GM19468 (cell line): Measurements from ENCODE around the gene KCNS1.
"Not testable (repeated sequence)": the region's sequence is repeated elsewhere in the genome, so short reads cannot be mapped to it uniquely, and the experiment has no call there.

Experiments used
- ATAC-seq: cut with Tn5 transposase; IDR thresholded peaks from one replicate; pipeline ENCODE4 v1.9.1; 2021; ENCODE audit warnings: mild to moderate bottlenecking, moderate library complexity, moderate number of reproducible peaks; ENCODE audit not compliant: unreplicated experiment; ENCODE audit errors: extremely low read depth

Gene KCNS1, protein sequence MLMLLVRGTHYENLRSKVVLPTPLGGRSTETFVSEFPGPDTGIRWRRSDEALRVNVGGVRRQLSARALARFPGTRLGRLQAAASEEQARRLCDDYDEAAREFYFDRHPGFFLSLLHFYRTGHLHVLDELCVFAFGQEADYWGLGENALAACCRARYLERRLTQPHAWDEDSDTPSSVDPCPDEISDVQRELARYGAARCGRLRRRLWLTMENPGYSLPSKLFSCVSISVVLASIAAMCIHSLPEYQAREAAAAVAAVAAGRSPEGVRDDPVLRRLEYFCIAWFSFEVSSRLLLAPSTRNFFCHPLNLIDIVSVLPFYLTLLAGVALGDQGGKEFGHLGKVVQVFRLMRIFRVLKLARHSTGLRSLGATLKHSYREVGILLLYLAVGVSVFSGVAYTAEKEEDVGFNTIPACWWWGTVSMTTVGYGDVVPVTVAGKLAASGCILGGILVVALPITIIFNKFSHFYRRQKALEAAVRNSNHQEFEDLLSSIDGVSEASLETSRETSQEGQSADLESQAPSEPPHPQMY

DNA sequence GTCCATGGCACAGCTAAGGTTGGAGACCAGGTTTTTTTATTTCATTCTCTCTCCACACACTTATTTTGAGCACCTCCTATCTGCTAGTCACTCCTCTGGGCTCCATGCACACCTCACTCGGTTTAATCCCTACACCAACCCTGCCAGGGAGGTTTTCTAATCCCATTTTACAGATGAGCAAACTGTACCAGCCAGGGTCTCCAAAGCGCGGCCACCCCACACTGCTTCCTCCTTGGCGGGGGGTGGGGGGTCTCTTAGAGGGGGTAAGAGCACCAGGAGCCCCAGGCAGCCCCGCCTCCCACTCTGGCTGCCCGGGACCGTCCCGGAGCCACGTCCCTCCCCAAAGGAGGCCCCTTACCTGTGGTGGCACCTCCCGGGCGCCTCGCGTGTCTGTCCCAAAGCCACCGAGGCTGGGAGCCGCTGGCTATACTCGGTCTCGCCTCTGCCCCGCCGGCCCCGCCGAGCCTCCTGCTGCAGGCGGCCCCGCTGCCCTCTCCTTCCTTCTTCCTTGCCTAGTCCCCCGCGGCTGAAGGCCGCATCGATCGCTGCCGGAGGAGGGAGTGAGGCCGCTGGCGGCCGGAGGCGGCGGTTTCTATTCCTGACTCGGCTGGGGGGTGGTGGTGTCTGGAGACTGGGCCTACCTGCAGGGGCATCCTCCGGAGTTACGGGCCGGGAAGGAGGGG lies at the start of gene KCNS1:
Gene KCNS1 (minus strand): TSS at position 565 of the 683 bp plus-strand sequence. CDS start 1,891 bp downstream, outside the sequence.
- no peak for ATAC-seq

DNA sequence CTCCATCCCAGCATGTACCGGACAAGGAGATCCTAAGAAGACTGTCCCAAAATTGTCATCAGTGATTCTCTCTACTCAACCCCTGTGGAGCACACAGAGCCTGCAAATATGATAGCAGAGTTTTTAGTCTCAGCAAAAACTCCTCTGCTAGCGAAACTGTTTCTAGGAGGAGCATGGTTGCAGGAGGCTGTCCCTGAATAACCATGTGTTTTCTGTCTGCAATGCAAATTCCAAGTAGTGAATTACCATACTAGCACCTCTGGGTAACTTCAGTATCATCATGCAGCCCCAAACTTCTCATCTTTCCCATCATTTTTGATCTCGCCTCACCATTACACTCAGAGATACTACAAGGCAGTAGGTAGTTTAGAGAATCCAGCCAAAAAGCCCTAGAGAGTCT lies 48.1 kb upstream of the KCNS1 start:
- no peak for ATAC-seq

DNA sequence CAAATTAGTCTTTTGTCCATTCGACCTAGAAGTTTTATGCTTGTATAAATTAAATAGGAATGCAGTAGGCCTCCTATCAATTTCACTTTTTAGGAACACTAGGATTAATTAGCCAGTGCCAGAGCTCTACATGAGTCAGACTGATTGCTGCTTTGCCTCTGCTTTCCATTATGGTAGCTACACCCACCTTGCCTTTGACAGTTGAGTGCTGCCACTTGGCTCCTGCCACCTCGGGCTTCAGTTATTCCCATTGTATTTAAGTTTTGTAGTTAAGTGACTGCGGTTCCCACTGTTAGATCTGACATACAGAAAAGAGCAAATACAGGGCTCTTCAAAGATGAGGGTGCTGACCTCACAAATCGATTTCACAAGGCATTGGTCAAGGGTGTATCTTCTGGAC lies 39.9 kb upstream of the KCNS1 start:
- ATAC-seq: no peak

DNA sequence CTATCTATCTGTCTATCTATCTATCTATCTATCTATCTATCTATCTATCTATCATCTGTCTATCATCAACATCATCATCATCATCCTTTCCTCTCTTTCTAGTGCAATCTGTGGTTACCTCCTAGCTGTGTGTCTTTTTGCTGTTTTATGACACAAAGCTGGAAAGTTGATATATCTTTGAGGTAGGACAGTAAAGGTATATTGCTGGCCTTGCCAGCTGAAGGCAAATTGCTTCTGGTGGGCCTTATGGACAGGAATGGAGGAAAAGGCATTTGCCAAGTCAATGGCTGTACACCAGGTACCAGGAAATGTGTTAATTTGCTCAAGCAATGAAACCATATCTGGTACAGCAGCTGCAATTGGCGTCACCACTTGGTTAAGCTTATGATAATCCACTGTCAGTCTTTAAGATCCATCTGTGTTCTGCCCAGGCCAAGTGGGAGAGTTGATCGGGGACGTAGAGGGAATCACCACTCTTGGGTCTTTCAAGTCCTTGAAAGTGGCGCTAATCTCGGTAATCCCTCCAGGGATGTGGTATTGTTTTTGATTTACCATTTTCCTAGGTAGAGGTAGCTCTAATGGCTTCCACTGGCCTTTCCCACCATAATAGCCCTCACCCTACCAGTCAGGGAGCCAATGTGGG lies 38.9 kb upstream of the KCNS1 start:
- ATAC-seq: not testable (repeated sequence)

DNA sequence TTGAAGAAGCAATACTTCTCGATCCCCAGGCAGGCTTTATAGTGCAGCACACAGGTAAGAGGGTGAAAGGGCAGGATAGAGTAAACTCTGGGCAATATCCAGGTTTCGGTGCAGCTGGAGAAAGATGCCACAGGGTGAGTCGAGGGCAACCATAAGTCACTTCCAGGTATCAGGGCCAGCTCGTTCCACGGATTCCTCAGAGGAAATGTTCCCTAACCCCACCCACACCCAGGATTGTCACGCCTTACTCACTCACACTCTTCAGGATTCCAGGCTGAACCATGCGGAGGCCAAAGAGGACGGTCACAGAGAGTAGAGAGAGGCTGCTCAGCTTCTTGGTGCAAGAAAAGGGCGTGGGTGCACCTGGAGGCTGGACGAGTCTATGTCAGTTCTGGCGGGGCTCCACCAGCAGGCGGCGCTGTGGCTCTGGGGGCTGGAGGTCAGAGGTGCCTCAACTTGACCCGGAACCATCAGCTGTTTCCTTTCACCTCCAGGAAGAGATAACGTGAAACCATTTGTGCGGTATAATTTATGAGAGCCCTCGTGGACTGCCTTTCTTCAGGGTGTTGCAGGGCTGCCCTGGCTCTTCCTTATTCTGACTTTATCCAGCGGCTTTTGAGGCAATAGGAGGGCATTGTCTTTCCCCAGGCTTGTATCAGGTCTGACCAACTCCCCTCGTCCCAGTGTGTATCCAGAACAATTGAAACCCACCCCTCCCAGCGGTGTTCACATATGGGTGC lies 37.8 kb upstream of the KCNS1 start:
- no peak for ATAC-seq

DNA sequence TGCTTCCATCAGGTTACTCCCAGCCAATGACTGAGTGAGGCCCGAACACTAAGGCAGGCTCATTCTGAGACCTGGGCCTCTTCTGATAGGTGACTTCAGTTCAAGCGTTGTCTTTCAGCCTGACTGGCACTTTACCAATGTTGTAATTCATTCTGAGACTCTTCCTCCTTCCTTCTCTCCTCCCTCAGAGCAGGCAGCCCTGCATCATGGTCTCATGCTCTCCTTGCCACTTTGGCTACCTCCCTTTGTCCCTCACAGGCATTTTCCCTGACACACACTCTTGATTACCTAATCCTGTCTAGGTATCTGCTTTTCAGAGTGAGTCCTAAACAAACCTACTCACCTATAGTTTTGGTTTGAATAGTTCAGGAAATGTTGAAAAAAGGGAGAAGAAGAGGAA lies 36.0 kb upstream of the KCNS1 start:
- no peak for ATAC-seq

DNA sequence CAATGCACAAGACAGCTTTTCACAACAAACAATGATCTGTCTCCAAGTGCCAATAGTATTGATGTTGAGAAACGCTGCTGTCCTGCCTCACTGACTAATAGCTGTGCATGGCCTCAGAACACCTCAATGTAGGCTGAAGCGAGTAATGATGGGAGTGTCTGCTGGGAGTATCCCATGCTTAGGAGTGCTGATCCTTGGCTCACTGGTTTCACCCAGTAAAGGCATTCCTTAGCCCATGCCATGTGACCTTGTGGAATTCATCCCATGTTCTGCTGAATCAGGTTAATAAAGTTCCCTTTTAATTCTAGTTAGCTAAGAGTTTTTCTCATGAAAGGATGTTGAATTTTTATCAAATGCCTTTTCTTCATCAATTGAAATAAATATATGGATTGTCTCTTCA lies 27.2 kb upstream of the KCNS1 start:
- ATAC-seq: no peak

DNA sequence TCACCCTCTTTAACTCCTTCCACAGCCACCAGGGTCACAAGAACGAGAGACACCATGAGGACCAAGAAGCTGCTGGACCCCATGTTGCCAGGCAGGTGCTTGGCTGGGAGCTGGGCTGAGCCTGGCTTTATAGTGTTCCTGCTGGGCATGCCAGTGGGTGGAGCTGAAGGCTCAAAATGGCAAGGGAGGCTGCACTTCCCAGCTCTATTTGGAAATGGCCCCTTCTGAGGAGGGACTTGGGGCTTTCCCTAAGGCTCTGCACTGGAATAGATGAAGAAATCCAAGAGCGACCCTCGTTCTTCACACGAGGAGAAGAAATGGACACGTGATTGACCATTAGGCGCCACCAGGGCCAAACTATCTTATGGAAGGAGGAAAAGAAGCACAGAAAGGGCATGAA lies 23.4 kb upstream of the KCNS1 start, which contains the start of gene WFDC12:
Gene WFDC12 (minus strand): TSS at position 101 of the 400 bp plus-strand sequence. CDS start 18 bp downstream, at position 83.
- no peak for ATAC-seq

DNA sequence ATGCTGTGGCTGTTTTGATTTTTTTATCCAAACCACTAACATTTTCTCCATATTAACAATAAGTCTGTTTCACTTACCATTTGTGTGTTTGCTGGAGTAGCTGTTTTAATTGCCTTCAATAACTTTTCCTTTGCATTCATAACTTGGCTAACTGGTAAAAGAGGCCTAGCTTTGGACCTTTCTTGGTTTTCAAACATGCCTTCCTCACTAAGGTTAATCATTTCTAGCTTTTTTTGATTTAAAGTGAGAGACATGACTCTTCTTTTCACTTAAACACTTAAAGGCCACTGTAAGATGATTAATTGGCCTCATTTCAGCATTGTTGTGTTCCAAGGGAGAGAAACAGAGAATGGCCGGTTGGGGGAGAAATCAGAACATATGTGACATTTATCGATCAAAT lies 20.5 kb upstream of the KCNS1 start:
- ATAC-seq: no peak

DNA sequence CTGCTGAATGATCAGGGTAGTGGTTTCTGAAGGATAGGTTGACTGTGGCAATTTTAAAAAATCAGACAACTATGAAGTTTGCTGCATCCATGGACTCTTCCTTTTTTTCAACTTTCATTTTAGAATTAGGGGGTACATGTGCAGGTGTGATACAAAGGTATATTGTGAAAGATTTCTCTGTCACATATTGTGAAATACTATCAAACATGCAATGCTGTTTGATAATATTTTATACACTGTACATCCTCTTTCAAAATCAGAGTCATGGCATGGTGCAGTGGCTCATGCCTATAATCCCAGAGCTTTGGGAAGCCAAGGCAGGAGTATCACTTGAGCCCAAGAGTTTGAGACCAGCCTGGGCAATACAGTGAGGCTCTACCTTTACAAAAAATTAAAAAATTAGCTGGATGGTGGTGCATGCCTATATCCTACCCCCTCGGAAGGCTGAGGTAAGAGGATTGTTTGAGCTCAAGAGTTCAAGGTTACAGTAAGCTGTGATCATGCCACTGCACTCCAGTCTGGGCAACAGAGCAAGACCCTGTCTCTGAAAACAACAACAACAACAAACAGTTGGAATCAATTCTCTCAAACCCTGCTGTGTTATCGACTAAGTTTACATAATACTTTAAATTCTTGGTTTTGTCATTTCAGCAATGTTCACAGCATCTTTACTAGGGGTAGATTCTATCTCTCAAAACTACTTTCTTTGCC lies 18.8 kb upstream of the KCNS1 start:
- no peak for ATAC-seq

DNA sequence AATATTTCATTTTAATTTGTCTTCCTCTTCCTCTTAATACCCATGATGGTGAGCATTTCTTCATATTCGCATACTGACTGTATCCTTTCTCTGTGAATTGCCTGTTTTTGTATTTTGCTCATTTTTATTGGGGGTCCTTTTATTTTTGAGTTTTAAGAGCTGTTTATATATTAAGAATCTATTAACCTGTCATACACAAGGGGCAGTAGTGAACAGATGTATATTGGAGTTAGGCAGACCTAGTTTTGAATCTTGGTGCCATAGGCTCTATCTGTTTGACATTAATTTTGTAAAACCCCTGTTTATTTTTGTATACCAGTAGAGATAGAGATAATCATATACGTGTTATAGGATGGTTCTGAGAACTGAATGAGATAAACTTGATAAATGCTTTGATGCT lies 17.1 kb upstream of the KCNS1 start:
- ATAC-seq: no peak

DNA sequence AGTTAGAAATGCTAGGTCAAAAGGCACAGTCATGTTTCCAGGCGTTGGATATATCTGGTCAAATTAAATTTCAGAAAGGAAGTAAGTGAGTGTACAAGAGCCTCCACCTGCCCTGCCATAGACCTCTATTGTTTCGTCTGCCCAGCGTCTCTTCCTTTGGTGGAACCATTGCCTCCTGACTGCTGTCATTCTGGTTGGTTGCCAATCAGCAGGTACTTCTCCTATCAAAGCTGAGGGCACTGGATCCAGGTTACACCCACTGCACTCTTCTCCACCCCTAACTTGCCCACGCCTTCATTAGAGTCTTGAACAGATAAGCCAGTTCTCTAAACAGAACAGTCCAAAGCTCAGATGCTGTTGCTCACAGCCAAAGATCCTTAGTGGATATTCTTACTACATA lies 16.7 kb upstream of the KCNS1 start:
- ATAC-seq: no peak

DNA sequence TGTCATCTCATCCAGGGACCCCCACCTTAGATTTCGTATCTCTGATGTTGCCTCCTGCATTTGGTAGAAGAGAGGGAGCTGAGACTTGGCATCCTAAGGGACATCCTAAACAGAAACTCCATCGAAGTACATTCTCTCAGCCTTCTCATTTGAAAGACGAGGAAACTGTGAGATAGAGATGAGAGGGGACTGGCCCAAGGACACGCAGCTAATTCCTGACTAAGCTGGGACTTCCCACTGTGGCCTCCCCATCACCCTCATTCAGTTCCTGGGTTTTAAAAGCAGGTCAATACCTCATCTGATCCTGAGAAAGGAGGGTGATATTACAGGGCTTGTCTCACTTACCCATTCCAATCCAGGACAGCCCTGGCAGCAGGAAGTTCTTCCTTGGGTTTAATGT lies 14.9 kb upstream of the KCNS1 start:
- no peak for ATAC-seq

DNA sequence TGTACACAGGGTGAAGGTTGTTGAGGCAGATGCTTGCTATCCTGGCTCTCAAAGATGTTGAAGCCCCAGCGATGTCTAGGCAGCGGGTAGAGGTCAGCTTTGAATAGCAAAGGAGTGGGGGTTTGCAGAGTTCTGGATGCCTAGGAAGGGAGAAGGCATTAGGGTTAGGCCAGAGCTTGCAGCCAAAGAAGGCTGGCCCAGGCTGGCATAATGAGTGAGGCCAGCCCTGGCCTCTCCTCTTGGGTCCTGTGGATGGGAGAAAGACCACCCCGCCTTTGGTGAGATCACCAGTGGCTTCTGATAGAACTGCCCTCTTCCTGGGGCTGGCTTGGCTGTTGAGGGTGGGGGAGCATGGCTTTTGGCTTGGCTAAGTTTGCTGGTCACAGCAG lies 14.5 kb upstream of the KCNS1 start:
- no peak for ATAC-seq

DNA sequence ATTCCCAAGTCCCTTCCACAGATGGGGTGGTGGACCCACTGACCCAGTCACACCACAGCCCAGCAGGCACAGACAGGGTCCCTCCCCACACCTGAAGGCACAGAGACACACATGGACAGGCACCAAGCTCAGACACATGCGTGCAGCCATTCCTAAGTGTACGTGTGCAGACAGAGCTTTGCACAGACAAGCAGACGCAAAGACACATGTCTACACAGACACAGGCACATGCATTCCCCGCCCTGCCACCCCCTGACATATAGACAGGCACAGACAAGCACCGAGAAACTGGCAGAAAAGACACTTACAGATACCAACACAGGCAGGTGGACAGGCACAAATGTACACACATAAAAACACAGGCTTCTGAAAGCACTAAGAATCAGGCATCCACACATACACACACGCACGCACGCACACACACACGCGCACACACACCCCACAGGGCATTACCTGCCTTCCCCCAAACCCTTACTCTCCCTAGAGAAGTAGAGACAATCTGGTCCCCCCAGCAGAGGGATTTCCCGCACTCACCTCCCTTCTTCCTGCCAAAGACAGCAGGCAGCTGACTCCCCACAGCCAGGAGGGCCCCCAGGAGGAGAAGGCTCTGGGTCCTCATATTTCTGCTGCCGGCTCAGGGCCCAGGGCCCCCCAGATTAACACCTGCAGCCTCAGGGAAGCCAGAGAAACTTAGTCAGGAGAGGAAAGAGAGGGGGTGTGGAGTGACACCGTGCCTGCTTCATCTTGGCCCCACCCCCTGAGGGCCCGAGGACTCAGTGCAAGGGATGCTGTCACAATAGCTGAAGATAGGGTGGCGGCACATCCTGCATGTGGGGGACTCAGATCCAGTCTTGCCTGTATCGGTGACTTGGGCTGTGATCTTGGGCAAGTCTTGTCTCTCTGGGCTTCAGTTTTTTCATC lies 13.8 kb upstream of the KCNS1 start, which contains the start of gene WFDC5:
Gene WFDC5 (minus strand): TSS at position 710 of the 921 bp plus-strand sequence. CDS start 91 bp downstream, at position 619.
- no peak for ATAC-seq

DNA sequence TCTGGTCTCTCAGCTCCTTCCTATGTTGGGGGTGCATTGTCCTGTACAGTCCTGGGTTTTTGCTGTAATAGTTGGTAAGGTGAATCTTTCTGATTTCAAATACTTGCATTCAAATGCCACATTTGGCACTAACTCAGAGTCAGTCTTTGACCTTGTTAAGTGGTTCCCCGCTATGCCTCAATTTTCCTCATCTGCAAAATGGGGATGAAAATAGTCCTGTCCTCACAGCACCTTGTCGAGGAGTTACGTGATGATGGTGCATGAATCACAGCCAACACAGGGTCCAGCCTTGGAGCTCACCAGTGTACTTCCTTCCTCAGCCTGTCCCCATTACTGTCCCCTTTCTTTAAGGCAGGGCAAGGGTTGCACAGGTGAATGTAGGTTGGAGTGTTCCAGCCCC lies 12.9 kb upstream of the KCNS1 start:
- no peak for ATAC-seq

DNA sequence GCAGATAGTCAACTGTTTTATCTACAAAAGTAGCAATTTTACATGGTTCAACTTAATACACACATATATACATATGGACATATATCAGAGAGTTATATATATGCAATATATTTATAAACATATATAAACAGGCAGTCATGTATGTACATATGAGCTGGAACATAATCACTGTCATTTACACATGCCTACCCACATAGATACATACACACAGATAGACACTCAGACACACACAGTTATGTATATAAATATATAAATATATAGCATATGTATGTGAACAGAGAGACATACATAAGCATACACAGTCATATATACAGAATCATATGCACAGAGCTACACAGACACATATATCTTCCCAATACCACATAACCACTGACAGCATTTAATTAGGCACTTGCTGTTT lies 11.8 kb upstream of the KCNS1 start:
- ATAC-seq: no peak

DNA sequence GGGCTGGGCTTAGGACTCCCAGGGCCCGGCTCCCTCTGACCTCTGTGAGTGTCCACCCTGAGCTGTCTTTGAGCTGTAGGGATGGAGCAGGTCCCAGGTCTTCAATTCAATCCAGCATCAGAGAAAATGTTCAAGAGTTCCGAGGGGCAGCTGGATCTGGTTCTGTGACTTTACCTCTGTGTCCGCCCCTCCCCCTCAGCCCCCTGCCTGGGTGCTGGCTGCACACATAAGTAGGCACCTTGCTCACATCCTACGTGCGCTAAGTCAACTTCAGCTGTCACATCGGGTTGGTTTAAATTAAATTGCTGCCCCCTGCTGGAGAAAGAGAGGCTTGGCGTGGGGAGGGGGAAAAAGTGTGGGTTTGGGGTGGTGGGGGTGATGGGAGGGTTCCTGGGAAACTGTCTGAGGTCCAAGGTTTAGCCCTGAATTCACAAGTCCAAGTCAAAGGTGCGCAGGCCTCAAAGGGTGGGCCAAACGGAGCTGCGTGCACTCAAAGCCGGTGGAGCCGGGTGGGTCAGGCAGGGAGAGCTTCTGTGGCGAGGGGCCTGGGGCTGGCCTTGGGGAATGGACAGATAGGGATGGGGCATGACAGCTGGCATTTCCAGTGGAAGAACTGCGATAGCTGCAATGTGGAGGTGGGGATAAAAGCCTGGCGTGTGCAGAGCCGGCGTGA lies 11.0 kb upstream of the KCNS1 start:
- ATAC-seq: no peak
